Muscle of arm (tissue), 12 donors: ENCODE data around the gene ASPG. TPM values are rescaled to one million over a fixed set of nuclear protein-coding genes. Genes with fewer than 3 reads are reported as not detected.

ENCODE experiments used
- DNase-seq: peaks from one replicate; pipeline ENCODE4 v3.0.0-alpha.2; 2013
- polyA plus RNA-seq, 12 donors: library from polyadenylated mRNA; unstranded; fragments of 120-200 nt; gene quantifications; one replicate each; pipeline ENCODE4 v1.2.1, GENCODE V29; 2013; ENCODE audit not compliant: insufficient read length in 12 of 12

Gene ASPG
- polyA plus RNA-seq, 12 donors = 0.44 to 3.5 (median 1.9) TPM; not detected in 2

- DNase-seq = no peak
Measured at GRCh38 chr14:104073764-104074163, 11.7 kb upstream of the ASPG start.

DNA sequence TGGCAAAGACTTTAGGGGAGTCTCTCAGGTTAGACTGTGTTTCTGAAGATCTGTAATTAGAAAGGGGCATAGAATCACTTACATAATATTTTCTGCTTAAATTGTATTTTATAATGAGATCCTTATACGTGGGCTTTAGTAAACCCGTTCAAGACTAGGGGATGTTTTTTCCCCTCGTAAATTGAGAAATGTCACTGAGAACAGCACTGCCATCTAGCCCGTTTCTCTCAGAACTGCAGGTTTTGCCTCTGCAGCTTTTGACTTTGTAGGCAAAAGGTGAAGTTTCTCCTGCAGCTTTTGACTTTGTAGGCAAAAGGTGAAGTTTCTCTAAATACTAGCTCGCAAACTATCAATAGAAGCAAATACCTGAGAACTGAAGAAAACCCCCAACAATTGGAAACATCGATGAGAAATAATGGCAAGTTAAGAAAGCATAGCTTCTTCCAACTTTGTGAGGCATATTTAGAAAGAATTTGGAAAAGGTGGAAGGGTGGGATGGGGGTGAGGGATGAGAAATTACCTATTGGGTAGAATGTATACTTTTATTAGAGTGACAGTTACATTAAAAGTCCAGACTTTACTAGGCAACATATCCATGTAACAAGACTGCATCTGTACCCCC lies 9.9 kb upstream of the ASPG start:
- no peak for DNase-seq

GRCh38 chr14:104076743-104077142 lies 8.8 kb upstream of the ASPG start:
- no peak for DNase-seq

GRCh38 chr14:104078031-104078455 lies 7.5 kb upstream of the ASPG start:
- peak; percentile 89 for DNase-seq

DNA sequence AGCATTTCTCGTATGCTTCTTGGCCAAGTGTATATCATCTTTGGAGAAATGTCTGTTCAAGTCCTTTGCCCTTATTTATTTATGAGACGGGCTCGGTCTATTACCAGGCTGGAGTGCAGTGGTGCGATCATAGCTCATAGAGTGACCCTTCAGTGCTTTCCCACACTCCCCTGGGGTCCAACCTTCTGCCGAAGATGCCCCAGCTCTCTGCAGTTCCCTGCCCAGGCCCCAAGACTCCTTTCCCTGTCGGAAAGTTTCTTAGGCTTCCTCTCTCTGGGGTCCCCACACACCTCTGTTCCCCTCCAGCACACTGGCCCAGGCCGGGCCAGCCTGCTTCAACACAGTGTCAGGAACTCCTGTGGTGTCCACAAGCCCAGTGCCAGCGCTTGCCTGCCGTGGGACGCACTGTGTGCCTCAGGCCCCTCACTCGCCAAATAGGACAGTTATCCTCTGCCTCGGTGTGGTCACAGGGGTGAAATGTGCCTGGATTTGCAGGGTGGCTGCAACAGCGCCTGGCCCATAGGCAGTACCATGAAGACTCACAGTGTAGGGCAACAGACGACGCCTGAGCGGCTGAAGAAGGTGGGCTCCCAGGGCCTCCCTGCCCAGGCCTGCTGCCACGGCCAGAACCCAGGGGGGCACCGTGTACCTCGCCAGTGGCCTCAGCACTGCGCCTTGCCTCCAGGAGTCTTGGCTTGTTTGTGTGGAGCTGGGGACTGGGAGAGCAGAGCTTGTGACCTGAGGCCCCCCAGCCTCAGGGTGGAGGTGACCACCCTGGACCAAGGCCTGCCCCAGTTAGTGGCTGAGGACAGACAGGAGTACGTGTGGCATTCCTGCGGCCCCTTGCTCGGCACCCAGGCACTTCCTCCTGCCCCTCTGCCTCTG lies 4.9 kb upstream of the ASPG start:
- no peak for DNase-seq

DNA sequence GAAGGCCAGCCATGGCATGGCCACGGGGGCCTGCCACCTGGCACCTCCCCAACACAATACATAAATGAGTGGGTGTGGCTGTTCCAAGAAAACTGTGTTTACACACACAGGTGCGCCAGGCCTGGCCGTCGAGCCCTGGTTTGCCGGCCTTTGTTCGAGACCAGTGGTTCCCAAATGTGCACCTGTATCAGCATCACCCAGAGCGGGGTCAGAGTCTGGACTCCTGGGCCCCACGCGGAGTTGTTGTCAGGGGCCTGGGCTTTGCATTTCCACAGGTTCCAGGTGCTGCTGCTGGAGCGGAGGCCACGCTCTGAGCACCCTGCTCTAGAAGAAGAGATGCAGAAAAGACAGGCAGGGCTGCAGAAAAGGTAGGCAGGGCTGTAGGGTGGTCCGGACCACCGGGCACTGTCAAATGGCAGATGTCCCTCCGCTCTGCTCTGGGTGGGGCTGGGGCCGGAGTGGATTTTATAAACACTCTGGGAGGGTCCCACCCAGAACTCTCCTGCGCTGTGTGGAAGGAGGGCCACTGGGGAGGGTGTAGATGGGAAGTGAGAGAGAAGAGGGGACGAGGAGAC lies 4.2 kb upstream of the ASPG start:
- DNase-seq = no peak

DNA sequence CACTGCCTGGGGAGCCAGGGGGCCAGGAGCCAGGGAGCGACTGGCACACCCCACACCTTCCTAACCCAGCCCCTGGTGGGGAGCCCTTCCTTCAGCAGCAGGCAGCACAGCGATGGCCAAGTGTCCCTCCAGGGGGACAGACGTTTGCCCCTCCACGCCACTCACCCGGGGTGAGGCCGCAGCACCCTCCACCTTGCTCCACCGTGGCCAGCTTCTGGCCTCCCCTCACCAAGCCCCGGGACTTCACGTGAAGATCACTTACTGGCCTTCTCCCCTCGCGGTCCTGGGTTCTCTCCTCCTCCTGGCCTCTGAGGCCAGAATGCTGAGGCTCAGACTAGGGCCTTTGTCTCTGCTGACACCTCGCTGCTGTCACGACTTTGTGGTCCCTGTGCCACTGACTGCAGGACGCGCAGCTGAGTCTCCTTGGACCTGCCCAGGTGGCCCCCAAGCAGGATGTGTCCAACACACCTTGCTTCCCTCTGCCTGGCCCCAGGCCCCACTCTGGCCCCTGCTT lies 3.5 kb upstream of the ASPG start:
- no peak for DNase-seq

GRCh38 chr14:104082807-104083206 lies 2.7 kb upstream of the ASPG start:
- no peak for DNase-seq

GRCh38 chr14:104084251-104085002 lies 1.1 kb upstream of the ASPG start:
- no peak for DNase-seq

- DNase-seq = no peak
Measured at GRCh38 chr14:104085889-104086201, 345 bp downstream of the ASPG start.

- DNase-seq = no peak
Measured at GRCh38 chr14:104086210-104086660, 735 bp downstream of the ASPG start.

DNA sequence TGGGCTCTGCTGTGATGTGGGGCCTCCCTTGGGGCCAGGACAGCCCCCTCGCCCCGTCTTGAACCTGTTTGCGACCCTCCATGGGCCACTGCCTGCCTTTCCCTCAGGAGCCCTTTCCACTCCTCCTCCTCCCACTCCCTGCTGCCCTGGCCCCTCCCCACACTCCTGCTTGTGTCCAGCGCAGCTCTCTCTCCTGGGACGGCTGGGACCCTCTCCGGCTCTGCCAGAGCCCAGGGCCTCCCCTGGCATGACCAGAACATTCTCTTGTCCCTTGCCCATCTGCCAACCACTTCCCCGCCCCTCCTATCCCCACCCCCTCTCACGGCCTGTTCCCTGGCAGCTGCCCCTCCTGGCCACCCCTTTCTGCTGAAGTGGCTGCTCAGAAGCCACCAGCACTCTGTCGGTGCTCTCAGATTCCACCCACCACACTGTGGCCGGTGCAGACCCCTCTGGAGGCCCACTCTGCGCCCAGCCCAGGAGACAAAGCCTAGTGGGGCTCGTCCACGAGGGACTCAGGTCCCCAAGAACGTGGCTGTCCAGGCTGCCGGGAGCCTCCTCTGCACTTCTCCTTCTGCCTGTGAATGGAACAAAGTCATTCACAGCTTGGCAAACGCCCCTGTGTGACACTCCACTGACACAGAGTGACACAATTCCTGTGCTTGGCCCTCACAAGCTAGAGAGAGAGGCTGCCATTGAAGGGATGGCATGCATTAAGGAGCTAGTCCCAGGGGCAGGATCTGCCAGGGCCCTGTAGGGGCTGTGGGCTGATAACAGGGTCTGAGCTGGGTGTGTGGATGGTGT lies 1.4 kb downstream of the ASPG start:
- no peak for DNase-seq

DNA sequence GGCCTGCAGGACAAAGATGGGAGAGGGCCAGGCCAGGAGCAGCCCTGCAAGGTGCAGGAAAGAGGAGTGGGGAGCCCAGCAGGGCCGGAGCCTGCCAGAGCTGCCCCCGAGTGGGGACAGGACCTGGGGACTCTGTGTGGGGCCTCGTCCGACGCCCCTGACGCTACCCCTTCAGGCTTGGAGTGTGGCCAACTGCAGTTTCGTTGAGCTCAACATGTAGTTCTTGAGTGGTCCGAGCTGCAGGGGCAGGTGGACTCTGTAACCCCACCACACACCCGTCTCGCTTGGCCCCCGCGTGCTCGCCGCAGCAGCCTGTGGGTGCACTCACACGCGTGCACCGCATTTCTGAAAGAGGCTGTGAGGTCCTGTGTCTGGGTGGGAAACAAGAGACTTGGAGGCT lies 2.0 kb downstream of the ASPG start:
- no peak for DNase-seq

DNA sequence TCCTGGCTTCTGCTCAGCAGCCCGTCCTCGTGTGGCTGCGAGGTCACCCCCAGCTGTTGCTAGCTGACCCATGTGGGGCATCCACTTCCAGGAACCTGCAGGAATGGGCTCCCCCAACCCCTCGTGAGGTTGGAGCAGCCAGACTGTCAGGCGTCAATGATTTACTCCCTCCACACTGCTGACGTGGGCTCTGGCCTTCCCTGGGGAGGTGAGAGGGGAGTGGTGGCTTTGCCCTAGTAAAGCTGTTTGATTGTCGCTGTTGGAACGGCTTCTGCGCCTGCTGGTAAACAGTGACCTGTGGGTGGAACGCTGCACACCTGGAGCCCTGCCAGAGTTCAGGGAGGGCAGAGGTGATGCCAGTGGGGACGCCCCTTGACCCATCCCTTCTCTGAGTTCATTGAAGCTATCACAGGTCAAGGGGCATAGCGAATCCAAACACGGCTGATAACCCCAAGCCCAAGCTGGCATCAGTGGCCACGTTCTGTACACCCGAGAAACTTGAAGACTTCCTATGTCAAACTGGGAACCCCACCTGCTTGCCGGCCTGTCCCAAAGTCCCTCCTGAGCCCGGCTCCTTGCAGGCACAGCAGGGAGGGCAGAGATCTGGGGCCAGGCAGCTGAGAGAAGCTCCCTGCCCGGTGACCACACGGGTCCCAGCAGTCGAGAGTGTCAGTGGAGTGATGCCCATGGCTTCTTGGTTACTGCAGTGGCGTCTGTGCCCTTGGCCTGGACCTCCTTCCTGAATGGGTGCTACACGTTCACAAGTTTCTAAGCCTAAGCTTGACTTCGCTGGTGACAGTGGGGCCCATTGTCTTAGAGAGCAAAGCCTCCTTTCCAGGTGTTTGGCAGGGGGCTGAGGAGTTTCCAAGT lies 2.7 kb downstream of the ASPG start:
- DNase-seq = no peak

DNA sequence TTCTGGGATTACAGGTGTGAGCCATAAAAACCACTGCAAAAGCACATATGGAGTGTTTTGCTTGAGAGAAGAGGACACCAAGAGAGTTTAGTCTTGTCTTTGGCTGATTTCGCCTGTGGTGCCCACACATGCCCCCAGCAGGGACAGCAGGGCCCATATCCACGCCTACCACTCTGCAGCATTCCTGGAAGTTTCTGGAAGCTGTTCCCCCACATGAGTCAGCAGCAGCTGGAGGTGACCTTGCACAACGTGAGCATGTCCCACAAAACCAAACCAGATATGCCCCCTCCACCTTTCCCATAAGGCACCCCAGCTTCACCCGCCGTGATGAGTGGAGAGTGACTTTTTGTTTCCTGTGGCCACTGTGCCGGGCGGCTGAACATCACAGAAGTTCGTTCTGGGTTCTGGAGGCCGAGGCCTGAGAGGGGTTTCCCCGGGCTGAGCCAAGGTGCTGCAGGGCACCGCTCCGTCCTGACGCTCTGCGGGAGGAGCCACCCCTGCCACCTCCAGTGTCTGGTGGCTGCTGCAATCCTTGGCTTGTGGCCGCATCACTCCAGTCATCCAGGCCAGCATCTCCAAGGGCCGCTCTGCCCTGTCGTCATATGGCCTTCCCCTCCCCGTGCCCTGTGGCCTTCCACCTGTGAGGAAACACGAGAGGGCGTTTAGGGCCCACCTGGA lies 4.7 kb downstream of the ASPG start:
- no peak for DNase-seq

- DNase-seq = no peak
Measured at GRCh38 chr14:104091061-104091926, 5.8 kb downstream of the ASPG start.

DNA sequence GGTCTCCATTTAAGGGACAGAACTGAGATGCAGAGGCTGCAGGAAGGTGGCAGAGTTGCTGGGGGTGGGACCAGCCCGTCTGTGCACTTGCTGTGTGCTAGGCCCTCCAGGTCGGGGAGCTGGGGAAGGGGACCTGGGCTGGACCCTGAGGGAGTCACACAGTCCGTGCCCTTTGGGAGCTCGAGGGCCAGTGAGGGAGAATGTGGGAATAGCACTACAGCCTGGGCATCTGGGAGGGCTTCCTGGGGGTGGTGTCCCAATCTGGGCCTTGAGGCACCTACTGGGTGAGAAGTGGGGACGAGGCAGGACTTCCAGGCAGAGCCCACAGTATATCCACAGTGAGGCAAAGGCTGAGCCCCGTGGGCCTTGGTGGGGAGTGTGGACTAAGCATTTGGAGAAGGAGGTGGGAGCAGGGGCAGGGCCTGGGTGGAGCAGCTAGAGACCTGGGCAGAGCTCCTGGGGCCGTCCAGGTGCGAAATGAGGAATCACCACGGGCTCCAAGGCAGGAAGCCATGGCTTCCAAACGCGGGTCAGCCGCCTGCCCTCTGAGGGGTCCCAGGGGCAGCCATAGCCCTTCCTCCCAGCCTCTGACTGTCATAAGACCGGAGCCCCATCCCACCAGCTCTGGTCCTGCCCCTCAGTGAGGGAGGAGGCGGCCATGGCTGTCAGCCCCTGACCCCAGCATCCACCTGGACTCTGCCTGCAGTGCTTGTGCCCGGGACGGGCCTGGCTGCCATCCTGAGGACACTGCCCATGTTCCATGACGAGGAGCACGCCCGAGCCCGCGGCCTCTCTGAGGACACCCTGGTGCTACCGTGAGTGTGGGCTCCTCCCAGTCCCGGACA lies 6.6 kb downstream of the ASPG start:
- DNase-seq = no peak

GRCh38 chr14:104092931-104093365 lies 7.4 kb downstream of the ASPG start:
- DNase-seq = no peak
